ENCODE data around the gene EYA3. TPM values are rescaled to one million over a fixed set of nuclear protein-coding genes. Genes with fewer than 3 reads are reported as not detected.

Gene EYA3
- total and polyA plus RNA-seq, 2 of the 8 experiments (the other 6 are each of a cell fraction or from before 2014, with no cell fraction given) = 15.0 to 33.9 TPM

- Histone ChIP-seq H4K5ac (ENCODE audit: insufficient read length, low read depth, low read length) (no peak overlapping the region), H4K91ac (replicated peaks; ENCODE audit: insufficient read length, low read length) (no peak overlapping the region), H3K9me3 (ENCODE audit: insufficient read depth in 2 of 2, low read depth in 1 of 2, low read length in 1 of 2) (no peaks in the 10 kb centered on the region), H2BK12ac (ENCODE audit: low read depth, low read length) (no peak overlapping the region), H3K79me2 (ENCODE audit: control insufficient read depth in 1 of 2, insufficient read depth in 2 of 2, low read length in 2 of 2) (no peaks in the 10 kb centered on the region), H3K4ac (replicated peaks; ENCODE audit: insufficient read length, low read depth, low read length) (no peak overlapping the region), H3K27ac (ENCODE audit: low read depth, low read length) (no peak overlapping the region), H4K8ac (ENCODE audit: extremely low read depth, insufficient read depth, low read length) (no peak overlapping the region), H2BK20ac (ENCODE audit: low read length) (no peak overlapping the region), H3K79me1 (ENCODE audit: low read depth, low read length) (no peaks in the 10 kb centered on the region), H3K4me2 (ENCODE audit: insufficient read depth in 1 of 2, low read depth in 2 of 2, low read length in 2 of 2) (no peak overlapping the region), H3K9ac (replicated peaks in 1 of 4; ENCODE audit: extremely low read depth in 1 of 4, low read depth in 3 of 4, low read length in 3 of 4) (no peak overlapping the region), H3K14ac (ENCODE audit: insufficient read length) (no peak overlapping the region), H3K27me3 (replicated peaks in 1 of 4; ENCODE audit: control insufficient read depth in 3 of 4, extremely low read depth in 1 of 4, insufficient read depth in 3 of 4, low read length in 3 of 4) (no peaks in the 10 kb centered on the region), H2BK15ac (ENCODE audit: low read length) (no peak overlapping the region), H3K23me2 (ENCODE audit: low read depth, low read length) (no peaks in the 10 kb centered on the region), H3K4me1 (replicated peaks in 1 of 4; ENCODE audit: control insufficient read depth in 3 of 4, insufficient read depth in 4 of 4, low read length in 3 of 4) (no peaks in the 10 kb centered on the region), H3K18ac (ENCODE audit: extremely low read depth, low read length) (no peak overlapping the region), H2BK120ac (replicated peaks; ENCODE audit: low read depth, low read length) (no peak overlapping the region), H3K56ac (replicated peaks; ENCODE audit: insufficient read length, low read depth, low read length) (no peak overlapping the region), H3K4me3 (ENCODE audit: extremely low read depth in 1 of 4, insufficient read depth in 2 of 4, low read depth in 3 of 4, low read length in 4 of 4) (no peak overlapping the region), H4K20me1 (replicated peaks in 1 of 2; ENCODE audit: control insufficient read depth in 1 of 2, insufficient read depth in 2 of 2, low read length in 2 of 2) (no peaks in the 10 kb centered on the region), H2BK5ac (ENCODE audit: low read depth, low read length) (no peak overlapping the region), H2AFZ (ENCODE audit: low read length) (no peak overlapping the region), H2AK5ac (ENCODE audit: low read depth, low read length) (no peak overlapping the region), H3K23ac (ENCODE audit: insufficient read length) (no peak overlapping the region), H3K36me3 (ENCODE audit: control insufficient read depth in 2 of 4, insufficient read depth in 4 of 4, low read length in 3 of 4) (no peaks in the 10 kb centered on the region)
- CTCF ChIA-PET (ENCODE audit: partially characterized antibody) = interaction anchor here (0.6 to 1.1 kb wide), 3 partner anchors 19 to 706 kb away, joined by 3 read pairs; no protein-coding TSS in a partner anchor
- no peak for DNase-seq (ENCODE audit: low read depth in 1 of 2, low spot score in 2 of 2)
- 83% methylated on average over 4 of the region's 4 CpGs; no CpG with 5 or more reads in 1 of the 2 experiments for WGBS, 2 experiments (ENCODE audit: extremely low coverage in 1 of 2, insufficient coverage in 1 of 2, insufficient read length in 1 of 2, insufficient replicate concordance in 2 of 2, low coverage in 1 of 2, low lambda C conversion rate in 2 of 2, missing lambda C conversion rate in 1 of 2)
- POLR2A ChIA-PET (ENCODE audit: partially characterized antibody) = interaction anchor here (0.7 kb wide), 1 partner anchor 82 kb away, joined by 3 read pairs; no protein-coding TSS in a partner anchor
- FAIRE-seq = no peak
- TF ChIP-seq MAX (IDR thresholded peaks at IDR 0.05) = no peak
- TF ChIP-seq TEAD4 (IDR thresholded peaks at IDR 0.05; ENCODE audit: low read depth, low read length) = no peak
- no peak for TF ChIP-seq TAF7 (optimal IDR thresholded peaks at IDR 0.05; ENCODE audit: borderline replicate concordance, low read depth, low read length)
- TF ChIP-seq CBX5 (IDR thresholded peaks at IDR 0.05; ENCODE audit: low read depth, low read length) = no peak
- no peak for TF ChIP-seq TBP (IDR thresholded peaks at IDR 0.05; ENCODE audit: low read depth, low read length)
- no peak for TF ChIP-seq EP300 (IDR thresholded peaks at IDR 0.05; ENCODE audit: borderline replicate concordance in 1 of 2, low read depth in 2 of 2, low read length in 2 of 2)
- no peak for TF ChIP-seq HDAC6 (IDR thresholded peaks at IDR 0.05; ENCODE audit: low read depth, low read length)
- TF ChIP-seq JUND (IDR thresholded peaks at IDR 0.05; ENCODE audit: low read length) = no peak
- TF ChIP-seq GABPA (IDR thresholded peaks at IDR 0.05; ENCODE audit: borderline replicate concordance, insufficient read depth, low read length) = no peak
- no peak for TF ChIP-seq POU5F1 (IDR thresholded peaks at IDR 0.05; ENCODE audit: low read depth, low read length)
- no peak for TF ChIP-seq EZH2 (IDR thresholded peaks at IDR 0.05; ENCODE audit: low read depth, low read length, severe bottlenecking)
- TF ChIP-seq YY1 (IDR thresholded peaks at IDR 0.05; ENCODE audit: low read depth, low read length) = no peak
- TF ChIP-seq CEBPB (IDR thresholded peaks at IDR 0.05; ENCODE audit: low read depth, low read length) = no peak
- TF ChIP-seq SRF (IDR thresholded peaks at IDR 0.05; ENCODE audit: low read depth, low read length) = no peak
These were observed 48.7 kb upstream of the EYA3 start for GRCh38 chr1:28136922-28137613.

Measured in H1 (cell line).